NB4 (cell line): ENCODE results near the gene MAST4.

ENCODE experiments used
- POLR2A ChIP-seq: IDR thresholded peaks from 2 replicates; pipeline ENCODE4 v1.6.1; 2011; ENCODE audit warnings: mild to moderate bottlenecking; ENCODE audit not compliant: insufficient read length; ENCODE audit errors: extremely low read depth
- TF ChIP-seq, protein P1 (sequence below): IDR thresholded peaks from one replicate; pipeline ENCODE4 v1.5.1; 2012; ENCODE audit warnings: low read depth, low read length

DNA sequence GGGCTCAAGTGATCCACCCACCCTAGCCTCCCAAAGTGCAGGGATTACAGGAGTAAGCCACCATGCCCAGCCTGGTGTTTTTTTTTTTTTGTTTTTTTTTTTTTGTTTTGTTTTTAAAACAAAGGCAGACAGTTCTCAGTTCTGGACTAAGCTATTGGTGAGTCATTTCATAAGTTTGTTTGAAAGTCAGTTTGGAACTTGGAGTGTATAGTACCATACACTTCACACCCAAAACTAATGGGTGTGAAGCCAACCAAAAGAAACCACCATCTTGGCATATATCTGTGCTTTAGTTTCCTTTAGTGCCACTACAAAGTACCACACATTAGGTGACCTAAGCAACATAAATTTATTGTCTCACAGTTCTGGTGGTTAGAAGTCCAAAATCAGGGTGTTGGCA is 13.4 kb downstream of the MAST4 start:
- TF ChIP-seq, protein P1, sequence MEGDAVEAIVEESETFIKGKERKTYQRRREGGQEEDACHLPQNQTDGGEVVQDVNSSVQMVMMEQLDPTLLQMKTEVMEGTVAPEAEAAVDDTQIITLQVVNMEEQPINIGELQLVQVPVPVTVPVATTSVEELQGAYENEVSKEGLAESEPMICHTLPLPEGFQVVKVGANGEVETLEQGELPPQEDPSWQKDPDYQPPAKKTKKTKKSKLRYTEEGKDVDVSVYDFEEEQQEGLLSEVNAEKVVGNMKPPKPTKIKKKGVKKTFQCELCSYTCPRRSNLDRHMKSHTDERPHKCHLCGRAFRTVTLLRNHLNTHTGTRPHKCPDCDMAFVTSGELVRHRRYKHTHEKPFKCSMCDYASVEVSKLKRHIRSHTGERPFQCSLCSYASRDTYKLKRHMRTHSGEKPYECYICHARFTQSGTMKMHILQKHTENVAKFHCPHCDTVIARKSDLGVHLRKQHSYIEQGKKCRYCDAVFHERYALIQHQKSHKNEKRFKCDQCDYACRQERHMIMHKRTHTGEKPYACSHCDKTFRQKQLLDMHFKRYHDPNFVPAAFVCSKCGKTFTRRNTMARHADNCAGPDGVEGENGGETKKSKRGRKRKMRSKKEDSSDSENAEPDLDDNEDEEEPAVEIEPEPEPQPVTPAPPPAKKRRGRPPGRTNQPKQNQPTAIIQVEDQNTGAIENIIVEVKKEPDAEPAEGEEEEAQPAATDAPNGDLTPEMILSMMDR, result no peak
- no peak for TF ChIP-seq POLR2A
